GM21825 (cell line): ENCODE data around the gene RNF175.
A peak's percentile ranks its signal among the peaks of the same experiment; 100 is the strongest.
"Not testable (repeated sequence)": the region's sequence is repeated elsewhere in the genome, so short reads cannot be mapped to it uniquely, and the experiment has no call there.

Experiments
- ATAC-seq: cut with Tn5 transposase; IDR thresholded peaks from one replicate; pipeline ENCODE4 v1.9.1; 2021; ENCODE audit warnings: mild to moderate bottlenecking, moderate library complexity; ENCODE audit not compliant: unreplicated experiment

RNF175 gene

DNA sequence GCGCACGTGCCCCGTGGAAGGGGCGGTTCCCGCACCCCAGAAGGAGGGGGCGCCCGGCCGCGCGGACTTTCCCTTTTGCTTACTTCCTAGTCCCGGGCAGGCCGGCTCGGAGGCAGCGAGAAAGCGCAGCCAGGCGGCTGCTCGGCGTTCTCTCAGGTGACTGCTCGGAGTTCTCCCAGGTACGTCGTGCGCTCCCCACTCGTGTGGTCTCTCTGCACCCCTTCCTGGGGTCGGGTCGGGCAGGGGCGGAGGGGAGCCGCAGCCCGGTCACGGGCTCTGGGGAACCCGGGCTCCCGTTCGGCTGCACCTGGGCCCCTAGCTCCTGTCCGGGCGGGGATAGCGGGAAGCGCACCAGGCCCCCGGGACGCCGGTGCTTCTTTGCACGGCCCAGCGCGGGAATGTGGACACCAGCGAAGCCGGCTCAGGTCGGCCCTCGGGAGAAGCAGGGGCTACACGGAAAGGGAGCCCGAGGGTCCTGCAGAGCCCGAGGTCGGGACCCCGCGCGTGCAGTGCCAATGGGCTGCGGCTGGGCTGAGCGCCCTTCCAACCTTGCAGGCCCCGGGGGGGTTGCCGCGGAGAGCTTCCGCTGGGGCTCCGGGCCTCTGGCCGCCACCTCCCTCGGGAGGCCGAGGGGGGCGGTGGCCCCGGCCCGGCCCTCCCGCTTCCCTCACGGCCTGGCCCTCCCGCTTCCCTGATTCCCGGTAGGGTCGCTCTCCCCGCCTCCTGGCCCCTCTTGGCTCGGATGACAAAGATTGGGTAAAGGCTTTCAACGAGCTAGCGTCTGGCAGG is 75.4 kb downstream of the RNF175 start, which contains the start of gene TLR2:
Gene TLR2, plus strand, starts transcription at position 99 of the 789 bp plus-strand sequence. CDS start 18,628 bp downstream, outside the sequence.
- ATAC-seq, result peak; percentile 94

DNA sequence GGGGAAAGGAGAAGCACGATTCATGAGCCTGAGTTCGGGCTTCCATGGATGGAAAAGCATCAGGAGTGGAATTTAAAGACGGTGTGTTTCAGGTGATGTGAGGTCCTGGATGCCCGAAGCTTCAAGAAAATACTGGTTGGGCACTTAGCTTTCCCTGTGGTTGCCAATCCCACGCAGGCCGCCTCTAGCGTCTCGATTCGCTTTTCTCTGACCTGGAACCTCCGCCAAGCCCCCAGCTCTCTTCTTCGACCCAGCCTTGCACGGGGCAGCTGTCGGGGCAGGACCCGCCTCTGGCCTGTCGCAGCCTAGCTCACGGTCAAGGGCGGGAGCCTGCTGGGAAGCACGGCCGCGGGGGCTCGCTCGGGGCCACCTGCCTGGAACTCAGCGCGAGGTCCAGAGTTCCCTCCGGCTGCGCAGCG is 76.1 kb downstream of the RNF175 start:
- no peak for ATAC-seq

DNA sequence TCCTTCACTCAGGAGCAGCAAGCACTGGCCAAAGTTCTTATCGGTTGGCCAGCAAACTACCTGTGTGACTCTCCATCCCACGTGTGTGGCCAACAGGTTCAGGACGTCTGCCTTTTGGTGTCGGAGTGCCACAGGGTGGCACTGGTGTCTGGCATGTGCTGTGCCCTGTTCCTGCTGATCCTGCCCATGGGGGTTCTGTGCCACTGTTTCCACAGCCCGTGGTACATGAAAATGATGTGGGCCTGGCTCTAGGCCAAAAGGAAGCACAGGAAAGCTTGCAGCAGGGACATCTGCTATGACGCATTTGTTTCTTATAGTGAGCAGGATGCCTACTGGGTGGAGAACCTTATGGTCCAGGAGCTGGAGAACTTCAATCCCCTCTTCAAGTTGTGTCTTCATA is 80.3 kb downstream of the RNF175 start:
- ATAC-seq, result no peak

DNA sequence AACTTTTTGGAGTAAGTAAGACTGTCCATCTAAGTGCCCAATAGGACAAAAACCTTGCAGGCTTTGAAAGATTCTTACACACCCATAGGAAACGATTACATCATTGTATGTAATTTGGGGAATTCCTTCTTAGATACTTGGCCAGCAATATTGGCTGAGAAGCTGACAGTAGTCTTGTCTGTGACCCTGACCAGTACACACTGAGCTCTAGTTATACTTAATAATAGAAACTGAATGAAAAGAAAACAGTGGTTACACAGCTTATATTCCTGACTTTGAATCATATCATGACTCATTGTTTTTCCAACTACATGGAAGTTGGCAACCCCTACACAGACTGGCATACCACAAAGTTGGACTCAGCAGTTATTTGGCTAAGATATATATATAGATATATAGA is 82.8 kb downstream of the RNF175 start:
- no peak for ATAC-seq

DNA sequence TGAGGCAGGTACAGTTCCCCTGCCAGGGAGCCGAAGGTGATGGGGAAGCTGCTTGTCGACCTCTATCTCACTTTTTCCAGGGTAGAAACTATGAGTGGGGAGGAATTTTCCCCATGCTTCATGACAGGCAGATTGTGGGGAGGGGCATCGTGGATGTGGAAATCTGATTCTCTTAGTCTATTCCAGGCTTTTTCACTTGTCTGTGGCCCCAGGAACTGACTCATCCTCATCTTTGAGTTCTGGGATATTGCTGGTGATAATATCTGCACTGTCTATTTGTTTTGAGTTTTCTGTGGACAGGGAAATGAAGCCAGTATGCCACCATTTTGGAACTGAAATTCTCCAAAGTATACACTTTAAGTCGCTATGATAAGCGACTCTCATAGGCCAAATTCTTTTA is 83.3 kb downstream of the RNF175 start:
- no peak for ATAC-seq

DNA sequence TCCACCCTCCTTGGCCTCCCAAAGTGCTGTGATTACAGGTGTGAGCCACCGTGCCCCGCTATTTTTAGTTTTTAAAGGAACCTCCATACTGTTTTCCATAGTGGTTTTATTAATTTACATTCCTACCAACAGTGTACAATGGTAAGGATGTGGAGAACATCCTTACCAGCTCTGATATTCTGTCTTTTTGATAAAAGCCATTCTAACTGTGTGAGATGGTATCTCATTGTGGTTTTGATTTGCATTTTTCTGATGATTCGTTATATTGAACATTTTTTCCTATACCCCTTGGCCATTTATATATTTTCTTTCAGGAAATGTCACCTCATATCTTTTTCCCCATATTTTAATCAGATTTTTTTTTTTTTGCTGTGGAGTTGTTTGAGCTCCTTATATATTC is 90.0 kb downstream of the RNF175 start:
- no peak for ATAC-seq

DNA sequence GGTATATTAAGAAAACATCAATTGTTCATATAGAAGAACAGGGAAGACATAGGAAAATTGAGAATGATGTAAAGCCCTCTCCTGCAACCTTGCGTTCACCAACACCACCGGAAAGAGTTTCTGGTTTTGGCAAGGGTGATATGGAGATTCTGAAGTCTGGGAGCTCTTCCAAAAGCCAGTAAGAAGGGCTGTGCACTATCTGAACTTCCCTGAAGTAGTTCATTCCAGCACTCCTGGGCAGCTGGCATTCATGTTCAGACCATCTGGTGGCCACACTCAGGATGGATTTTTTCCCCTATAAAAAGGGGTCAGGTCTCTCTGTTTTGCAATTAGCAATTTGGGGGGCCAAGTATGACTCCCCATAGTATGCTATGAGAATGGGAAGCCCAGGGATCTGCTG is 91.2 kb downstream of the RNF175 start:
- no peak for ATAC-seq

DNA sequence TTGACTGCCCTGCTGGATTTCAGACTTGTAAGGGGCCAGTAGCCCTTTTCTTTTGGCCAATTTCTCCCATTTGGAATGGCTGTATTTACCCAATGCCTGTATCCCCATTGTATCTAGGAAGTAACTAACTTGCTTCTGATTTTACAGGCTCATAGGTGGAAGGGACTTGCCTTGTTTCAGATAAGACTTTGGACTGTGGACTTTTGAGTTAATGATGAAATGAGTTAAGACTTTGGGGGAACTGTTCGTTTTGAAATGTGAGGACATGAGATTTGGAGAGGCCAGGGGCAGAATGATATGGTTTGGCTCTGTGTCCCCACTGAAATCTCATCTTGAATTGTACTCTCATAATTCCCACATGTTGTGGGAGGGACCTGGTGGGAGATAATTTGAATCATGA is 93.3 kb downstream of the RNF175 start:
- ATAC-seq, result not testable (repeated sequence)

DNA sequence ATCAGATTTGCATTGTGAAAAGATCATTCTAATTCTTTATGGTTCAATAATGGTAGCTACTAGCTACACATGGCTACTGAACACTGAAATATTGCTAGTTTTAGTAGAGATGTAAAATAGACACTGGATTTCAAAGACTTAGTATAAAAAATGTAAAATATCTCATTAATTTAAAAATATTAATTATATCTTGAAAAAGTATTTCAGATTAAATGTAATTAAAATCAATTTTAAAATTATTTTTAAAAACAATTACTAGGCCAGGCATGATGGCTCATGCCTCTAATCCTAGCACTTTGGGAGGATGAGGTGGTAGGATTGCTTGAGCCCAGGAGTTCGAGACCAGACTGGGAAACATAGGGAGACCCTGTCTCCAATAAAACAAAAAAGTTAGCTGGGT is 96.2 kb downstream of the RNF175 start:
- no peak for ATAC-seq

DNA sequence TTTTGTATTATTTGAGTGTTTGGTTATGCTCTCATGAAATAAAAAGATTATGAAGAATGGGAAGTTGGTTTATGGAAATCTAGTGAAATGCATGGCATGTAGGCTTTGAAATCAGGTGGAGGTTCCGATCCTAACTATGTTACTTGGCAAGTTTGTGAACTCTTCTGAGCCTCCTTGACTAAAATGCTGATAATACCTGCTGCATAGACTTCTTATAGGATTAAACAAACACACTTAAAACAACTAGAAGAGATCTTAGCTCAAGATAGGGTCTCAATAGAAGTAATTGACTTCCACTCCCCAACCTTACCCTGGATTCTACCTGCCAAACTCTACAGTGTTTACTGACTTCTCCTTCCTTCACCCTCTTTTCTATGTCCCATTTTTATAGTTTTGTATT is 97.9 kb downstream of the RNF175 start:
- no peak for ATAC-seq

DNA sequence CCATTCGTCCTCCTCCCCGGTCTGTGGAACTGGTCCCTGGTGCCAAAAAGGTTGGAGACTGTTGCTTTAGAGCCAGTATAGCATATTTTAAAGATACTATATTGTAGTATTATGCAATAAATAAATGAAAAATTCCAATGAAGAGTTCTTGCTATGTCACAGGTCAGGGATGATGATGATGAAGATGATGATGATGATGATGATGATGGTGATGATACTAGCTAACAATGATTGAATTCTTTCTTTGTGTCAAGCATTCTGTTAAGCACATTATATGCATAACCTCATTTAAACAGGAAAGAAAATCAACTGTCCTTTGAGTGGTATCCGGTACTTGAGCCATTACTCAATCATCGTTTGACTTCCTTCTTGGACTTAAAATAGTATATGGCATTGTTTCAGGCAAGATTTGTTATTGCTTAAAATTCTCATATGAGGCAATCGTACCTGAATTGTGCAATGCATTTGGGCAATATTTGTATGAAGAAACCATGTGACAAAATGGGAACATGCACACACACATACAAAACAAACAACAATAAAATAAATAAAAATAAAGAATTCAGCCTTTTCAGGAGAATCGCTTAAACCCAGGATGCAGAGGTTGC is 98.5 kb downstream of the RNF175 start:
- ATAC-seq, result no peak
